HG03342 (cell line): ENCODE results near the gene IQGAP3.

Experiments
- ATAC-seq: cut with Tn5 transposase; IDR thresholded peaks from one replicate; pipeline ENCODE4 v1.9.1; 2021; ENCODE audit warnings: mild to moderate bottlenecking, moderate library complexity; ENCODE audit not compliant: unreplicated experiment

Gene IQGAP3

DNA sequence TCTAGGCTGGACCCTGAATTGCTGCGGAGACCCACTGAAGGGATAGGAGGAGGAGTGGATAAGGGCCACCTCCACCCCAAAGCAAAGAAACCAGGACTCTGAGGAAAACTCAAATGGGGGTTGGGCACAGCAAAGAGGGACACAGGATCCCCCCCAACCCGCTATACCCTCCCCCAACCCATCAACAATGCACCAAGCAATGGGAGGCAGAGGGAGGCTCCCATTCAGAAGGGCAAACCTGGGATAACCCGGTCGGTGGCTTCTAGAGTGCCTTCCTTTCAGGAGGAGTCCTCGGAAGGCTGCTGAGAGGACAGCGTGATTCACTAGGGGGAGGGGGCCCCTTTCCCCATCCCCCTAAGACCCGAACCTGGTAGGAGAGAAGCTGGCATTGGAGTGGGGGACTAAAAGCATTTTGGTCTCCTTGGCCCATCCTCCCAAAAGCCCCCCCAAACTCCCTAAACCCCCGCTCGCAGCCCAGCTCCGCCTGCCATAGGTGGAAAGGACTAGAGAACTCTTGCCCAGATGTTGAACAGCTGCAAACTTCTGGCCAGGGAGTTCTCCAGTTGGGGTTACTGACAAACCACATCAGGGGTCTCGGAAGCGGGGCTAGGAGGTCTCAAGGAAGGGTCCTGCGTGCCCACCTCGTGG is 73.0 kb downstream of the IQGAP3 start:
- no peak for ATAC-seq

DNA sequence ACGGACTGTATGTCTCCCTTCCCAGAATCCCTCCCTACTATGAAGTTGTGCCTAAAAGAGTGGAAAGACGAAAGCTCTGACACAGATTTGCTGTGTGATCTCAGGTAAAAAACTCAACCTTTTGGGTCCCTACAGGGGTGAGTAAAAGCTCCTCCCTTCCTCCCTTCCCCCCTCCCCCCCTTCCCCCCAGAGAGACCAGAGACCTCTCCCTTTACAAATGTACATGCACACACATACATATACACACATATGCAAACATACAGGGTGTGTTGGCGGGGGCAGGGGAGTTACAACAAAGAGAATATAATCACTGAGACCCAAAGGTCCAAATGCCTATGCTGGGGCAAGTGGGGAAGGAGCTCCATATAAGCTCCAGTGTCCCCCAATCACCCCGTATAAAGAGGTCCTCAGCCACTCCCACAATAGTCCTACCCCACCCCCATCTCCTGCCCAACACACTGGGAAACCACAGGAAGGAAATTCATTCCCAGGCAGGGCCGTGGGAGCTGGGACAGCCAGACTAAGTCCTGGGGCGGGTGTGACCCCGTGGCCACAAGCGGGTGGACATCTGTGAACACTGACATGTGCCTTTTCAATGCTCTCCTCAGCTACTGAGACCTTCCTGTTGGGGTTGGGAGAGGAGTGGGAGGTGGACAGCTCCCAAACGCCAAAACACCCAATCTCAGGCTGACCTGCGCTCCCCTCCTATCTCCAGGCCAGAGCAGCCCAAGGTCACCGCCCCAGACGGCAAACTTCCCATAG is 73.8 kb downstream of the IQGAP3 start:
- ATAC-seq = no peak

DNA sequence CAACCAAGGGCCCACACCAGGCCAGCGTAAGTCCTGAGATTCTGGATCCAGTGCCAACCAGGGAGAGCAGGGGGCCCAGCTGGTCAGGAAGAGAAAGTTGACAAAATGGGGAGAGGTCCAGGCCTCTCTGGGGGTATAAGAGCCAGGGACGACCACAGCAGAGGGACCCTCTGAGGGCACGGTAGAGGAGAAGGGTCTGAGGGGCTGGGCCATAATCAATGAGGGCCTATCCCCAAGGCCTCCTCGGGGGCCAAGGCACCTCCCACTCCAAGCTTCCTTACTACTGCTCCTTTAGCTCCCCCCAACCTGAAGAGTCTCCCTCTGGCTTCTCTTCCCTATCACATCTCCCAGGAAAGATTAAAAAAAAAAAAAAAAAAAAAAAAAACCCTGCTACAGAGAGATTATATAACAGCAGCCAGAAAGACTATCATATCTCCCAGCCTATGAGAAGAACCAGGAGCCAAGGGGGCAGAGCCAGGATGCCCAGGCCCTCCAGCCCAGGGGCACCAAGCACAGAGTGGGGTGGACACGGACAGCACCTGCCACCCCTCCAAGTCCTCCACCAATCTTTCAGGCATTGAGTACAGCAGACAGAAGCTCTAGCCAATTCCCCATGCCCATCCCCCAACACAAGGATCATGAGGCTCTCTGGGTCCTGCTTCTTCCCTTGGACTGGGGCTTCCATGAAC is 74.5 kb downstream of the IQGAP3 start:
- no peak for ATAC-seq

DNA sequence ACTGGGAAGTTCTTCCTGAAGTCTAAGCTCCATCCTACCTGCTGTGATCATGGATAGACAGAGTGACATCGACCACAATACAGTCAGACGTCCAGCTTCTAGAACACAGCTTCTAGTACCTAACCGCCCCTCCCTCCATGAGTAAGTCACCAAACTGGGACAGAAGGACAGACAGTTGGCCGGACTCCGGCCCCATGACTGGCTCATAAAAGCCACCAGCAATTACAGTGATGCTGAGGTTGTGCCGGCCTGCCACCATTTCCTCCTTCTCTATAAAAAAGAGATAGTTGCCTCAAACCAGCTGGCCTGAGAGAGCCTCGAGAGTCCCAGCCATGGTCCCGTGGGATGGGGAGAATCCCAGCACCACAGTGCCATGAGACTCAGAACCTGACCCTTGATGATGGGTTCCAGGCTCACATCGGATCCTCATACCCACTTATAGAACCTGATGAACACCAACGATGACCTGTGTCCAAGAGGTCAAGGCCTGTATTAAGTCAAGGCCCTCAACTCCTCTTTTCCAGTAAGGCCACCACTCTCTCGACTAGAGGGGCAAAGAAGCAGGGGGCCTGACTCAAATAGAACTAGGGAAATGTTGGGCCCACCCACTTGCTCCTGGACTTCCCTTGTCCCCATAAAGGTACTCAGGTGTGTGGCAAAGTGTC is 75.2 kb downstream of the IQGAP3 start:
- no peak for ATAC-seq

GRCh38 chr1:156496211-156496761 is 76.1 kb downstream of the IQGAP3 start:
- no peak for ATAC-seq

GRCh38 chr1:156495401-156496140 is 76.8 kb downstream of the IQGAP3 start:
- ATAC-seq = no peak

DNA sequence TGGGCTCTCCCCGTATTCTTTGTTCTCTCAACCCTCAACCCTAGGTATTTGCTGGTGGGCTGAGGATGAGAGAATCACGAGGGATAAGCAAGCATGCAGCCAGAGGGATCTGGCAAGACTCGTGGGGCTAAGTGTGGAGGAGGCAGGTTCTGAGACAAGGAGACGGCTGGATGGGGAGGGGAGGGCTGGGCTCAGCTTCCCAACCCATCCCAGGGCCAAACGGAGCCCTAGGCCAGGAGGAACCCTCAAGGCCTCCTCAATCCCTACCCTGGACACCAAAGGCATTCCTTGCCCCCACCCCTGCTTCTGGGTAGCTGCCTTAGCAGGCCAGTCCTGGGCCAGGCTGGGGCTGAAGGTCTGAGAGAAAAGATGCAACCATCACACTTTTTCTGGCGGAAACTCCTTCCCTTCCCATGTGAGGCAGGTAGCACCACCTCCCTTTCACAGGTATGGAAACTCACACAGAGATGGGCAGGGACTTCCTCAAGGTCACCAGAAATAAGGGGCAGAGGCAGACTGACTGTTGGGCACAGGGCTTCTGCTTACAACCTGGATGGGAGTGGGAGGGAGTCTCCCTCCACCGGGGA is 78.0 kb downstream of the IQGAP3 start:
- no peak for ATAC-seq

GRCh38 chr1:156493742-156494141 is 78.6 kb downstream of the IQGAP3 start:
- ATAC-seq = no peak

DNA sequence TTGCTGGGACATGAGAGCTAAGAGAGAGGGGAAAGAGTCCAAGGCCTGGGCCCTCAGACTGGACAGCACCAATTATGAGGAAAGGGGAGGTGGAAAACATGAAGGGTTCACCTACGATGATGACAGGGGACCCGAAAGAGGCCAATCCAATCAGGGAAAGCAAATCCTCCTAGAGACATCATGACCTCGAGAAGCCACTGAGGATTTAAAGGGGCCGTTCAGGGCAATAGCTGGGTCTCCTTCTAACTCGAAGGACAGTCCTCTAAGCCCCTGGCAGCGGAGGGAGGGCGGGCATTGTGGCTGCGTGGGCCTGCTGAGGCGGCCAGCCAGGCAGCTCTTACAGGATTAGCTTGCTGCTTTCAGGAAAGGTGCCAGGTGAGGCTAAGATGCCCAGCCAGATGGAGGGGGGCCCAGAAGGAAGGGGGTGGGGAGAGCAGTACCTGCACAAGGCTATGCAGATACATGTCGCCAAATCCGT is 79.2 kb downstream of the IQGAP3 start:
- ATAC-seq = no peak

DNA sequence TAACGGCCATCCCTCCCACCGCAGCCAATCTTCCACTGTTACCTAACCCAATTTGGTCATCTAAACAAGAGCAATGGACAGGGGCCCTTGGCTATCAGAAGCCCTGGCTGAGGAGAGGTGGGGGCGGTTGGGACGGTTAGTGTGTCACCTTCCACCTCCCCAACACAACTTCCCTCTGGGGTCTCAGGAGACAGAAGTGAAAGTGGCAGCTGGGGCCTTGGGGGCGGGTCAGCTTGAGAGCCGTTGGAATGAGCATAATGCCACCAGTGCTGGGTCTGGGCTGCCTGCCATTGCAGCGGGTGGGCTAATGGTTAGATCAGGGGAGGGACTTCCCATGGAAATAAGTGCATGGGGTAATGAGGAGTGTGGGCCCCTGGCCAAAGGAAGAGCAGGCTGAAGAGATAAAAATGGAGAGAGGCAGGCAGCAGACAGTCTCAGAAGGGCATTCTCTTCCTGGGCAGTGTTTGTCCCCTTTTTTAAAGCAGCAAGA is 79.7 kb downstream of the IQGAP3 start:
- no peak for ATAC-seq

- no peak for ATAC-seq
These were observed 80.3 kb downstream of the IQGAP3 start for GRCh38 chr1:156492013-156492590.

GRCh38 chr1:156491151-156491949 is 81.0 kb downstream of the IQGAP3 start:
- no peak for ATAC-seq

GRCh38 chr1:156490401-156491032 is 81.8 kb downstream of the IQGAP3 start:
- ATAC-seq = no peak

DNA sequence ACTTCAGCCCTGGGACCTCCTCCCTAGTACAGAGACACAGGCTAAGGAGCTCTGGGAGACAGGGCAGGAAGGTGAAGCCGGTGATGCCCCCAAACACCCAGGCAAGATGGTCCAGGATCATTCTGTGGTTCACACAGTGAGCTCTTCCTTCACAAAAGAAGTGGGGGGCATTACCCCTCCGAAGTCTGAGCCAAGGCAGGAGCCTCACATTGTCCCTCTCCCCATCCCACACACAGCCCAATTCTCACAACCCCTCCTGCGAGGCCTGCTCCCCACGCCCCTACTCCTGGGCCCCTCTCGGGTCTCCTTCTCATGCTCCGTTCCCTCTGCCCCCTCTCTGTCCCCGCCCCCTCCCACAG is 82.5 kb downstream of the IQGAP3 start:
- ATAC-seq = no peak

DNA sequence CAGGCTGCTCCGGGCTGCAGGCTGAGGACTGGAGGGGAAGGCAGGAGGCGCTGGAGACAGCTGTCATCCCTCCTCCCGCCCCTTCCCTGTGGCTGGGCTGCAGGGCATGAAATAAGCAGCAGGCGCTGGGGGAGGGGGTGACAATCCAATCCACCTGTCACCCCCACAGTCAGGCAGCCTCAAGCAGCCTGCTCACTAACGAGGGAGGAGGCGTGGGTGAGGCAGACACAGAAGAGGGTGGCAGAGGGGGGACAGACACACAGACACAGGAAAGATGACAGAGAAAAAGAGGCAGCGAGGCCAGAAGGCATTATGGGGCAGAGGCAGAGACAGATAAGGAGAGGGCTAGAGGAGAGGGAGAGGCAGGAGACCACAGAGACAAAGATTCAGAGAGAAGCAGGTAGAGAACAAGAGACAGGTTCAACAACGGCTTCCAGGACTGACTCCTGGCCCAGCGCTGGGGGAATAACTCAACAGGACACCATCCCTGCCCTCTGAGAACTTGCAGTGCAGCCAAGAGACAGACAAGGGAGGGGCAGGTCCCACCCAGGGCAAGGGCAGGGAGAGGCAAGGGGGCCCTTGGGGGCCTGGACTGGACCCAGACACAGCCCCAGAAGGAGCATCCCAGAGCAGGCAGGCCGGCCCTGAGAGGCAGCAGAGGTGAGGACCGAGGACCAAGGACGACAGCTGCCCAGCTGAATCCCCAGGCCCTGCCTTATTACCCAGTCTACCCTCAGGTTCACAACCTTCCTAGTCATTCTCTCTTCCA is 83.0 kb downstream of the IQGAP3 start:
- ATAC-seq = peak; percentile 14

DNA sequence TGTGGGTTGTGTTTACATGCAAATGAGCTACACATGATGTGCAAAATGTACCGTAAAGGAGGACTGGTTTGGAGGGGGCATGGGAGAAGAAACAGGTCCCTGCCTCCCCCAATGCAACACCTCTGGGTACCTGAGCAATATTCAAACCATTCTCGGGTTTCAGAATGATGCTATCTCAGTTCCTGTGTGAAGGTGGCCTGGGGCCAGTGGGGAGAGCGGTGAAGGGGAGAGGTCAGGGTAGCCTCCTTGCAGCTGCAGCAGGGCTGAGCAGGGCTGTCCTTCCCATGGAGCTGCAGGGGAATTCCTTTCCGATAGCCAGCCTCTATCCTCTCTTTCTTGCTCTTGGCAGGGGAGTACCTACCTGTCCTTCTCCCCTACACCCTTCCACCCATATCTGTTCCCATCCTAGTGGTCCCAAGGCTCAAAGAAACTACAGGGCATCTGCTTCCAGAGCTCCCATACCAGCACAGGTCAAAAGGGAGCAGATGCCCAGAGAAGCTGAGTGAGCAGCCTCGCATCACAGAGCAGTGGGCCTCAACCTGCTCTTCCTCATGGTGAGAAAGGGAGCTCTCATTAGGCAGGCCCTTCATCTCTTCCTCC is 83.7 kb downstream of the IQGAP3 start:
- ATAC-seq = peak; percentile 58

- peak; percentile 27 for ATAC-seq
These were observed 84.5 kb downstream of the IQGAP3 start for GRCh38 chr1:156487862-156488261.
